Osteocyte (in vitro differentiated cells): Measurements from ENCODE around the gene FAM43B. TPM values are rescaled to one million over a fixed set of nuclear protein-coding genes. Genes with fewer than 3 reads are reported as not detected.

Experiments
- DNase-seq: peaks from one replicate; pipeline ENCODE4 v3.0.0; 2021; ENCODE audit warnings: mixed read lengths; ENCODE audit not compliant: unreplicated experiment; ENCODE audit errors: extremely low spot score
- H3K27ac Mint-ChIP-seq: one replicate; pipeline ENCODE4 v1.8.0; 2021; ENCODE audit warnings: mild to moderate bottlenecking, mixed read lengths; ENCODE audit not compliant: unreplicated experiment
- H3K27me3 Mint-ChIP-seq: one replicate; pipeline ENCODE4 v1.8.0; 2021; ENCODE audit warnings: mixed read lengths; ENCODE audit not compliant: unreplicated experiment
- H3K36me3 Mint-ChIP-seq: one replicate; pipeline ENCODE4 v1.8.0; 2021; ENCODE audit warnings: mixed read lengths; ENCODE audit not compliant: unreplicated experiment
- H3K4me1 Mint-ChIP-seq: one replicate; pipeline ENCODE4 v1.8.0; 2021; ENCODE audit warnings: mixed read lengths; ENCODE audit not compliant: unreplicated experiment
- H3K4me3 Mint-ChIP-seq: one replicate; pipeline ENCODE4 v1.8.0; 2021; ENCODE audit warnings: mild to moderate bottlenecking, moderate library complexity, mixed read lengths; ENCODE audit not compliant: unreplicated experiment
- H3K9me3 Mint-ChIP-seq: one replicate; pipeline ENCODE4 v1.8.0; 2021; ENCODE audit warnings: mixed read lengths; ENCODE audit not compliant: unreplicated experiment
- CTCF ChIP-seq: fragments of 200-600 bp; sonication (generic); IDR thresholded peaks from 2 replicates; pipeline ENCODE4 v1.5.0; 2021; ENCODE audit warnings: antibody characterized with exemption, mild to moderate bottlenecking, moderate library complexity
- long read RNA-seq: library from polyadenylated mRNA; unstranded; transcript quantifications from one replicate; pipeline ENCODE4 v2.0.0, GENCODE V29; 2021
- total RNA-seq: library from RNA; stranded (reverse); gene quantifications from 2 replicates; pipeline ENCODE4 v1.2.1, GENCODE V29; 2021

Gene FAM43B
- total RNA-seq, result 0.37 and 0.43 TPM in 2 replicates
- long read RNA-seq, result 0 reads

GRCh38 chr1:20551945-20552727 is at the start of gene FAM43B:
TSS of gene FAM43B (plus strand) at chr1:20552573. CDS start at chr1:20552974, 401 bp downstream.
- DNase-seq, result no peak
- Mint-ChIP-seq H3K27me3 (peaks cover 26% of the 10 kb centered on the region), H3K27ac (no peak within 1 kb of the TSS), H3K36me3 (no peaks in the 10 kb centered on the region), H3K9me3 (no peaks in the 10 kb centered on the region), H3K4me3 (peak within 1 kb of the TSS; percentile 62), H3K4me1 (peaks cover 18% of the 10 kb centered on the region)
- no peak for TF ChIP-seq CTCF

GRCh38 chr1:20505488-20505887 is 46.9 kb upstream of the FAM43B start:
- no peak for TF ChIP-seq CTCF
- no peaks in the 10 kb centered on the region for H3K9me3 Mint-ChIP-seq
- no peaks in the 10 kb centered on the region for H3K27me3 Mint-ChIP-seq
- peaks cover 31% of the 10 kb centered on the region for H3K4me1 Mint-ChIP-seq
- no peak for DNase-seq
- H3K4me3 Mint-ChIP-seq, result peak overlapping the region; percentile 33
- H3K36me3 Mint-ChIP-seq, result peaks cover 9% of the 10 kb centered on the region
- peak overlapping the region; percentile 41 for H3K27ac Mint-ChIP-seq

GRCh38 chr1:20507248-20507563 is 45.2 kb upstream of the FAM43B start:
- Mint-ChIP-seq H3K27me3 (no peaks in the 10 kb centered on the region), H3K36me3 (peaks cover 2% of the 10 kb centered on the region), H3K4me1 (peaks cover 31% of the 10 kb centered on the region), H3K27ac (peak overlapping the region; percentile 94), H3K4me3 (peak overlapping the region; percentile 87), H3K9me3 (no peaks in the 10 kb centered on the region)
- TF ChIP-seq CTCF, result no peak
- no peak for DNase-seq

GRCh38 chr1:20507564-20508410 is 44.6 kb upstream of the FAM43B start, which contains the start of gene MUL1:
TSS of gene MUL1 (minus strand) at chr1:20508151. CDS start at chr1:20508024, 127 bp downstream.
- Mint-ChIP-seq H3K27ac (peak within 1 kb of the TSS; percentile 94), H3K4me3 (peak within 1 kb of the TSS; percentile 87), H3K27me3 (peaks cover under 1% of the 10 kb centered on the region), H3K9me3 (no peaks in the 10 kb centered on the region), H3K4me1 (peaks cover 31% of the 10 kb centered on the region), H3K36me3 (peaks cover 2% of the 10 kb centered on the region)
- no peak for TF ChIP-seq CTCF
- DNase-seq, result peak; percentile 97

- Mint-ChIP-seq H3K4me1 (peaks cover 31% of the 10 kb centered on the region), H3K4me3 (peak overlapping the region; percentile 87), H3K9me3 (no peaks in the 10 kb centered on the region), H3K27ac (peak overlapping the region; percentile 94), H3K36me3 (peaks cover 2% of the 10 kb centered on the region), H3K27me3 (peaks cover 5% of the 10 kb centered on the region)
- no peak for TF ChIP-seq CTCF
- no peak for DNase-seq
Measured at GRCh38 chr1:20508411-20508771, 44.0 kb upstream of the FAM43B start.
